Cardiac muscle cell (in vitro differentiated cells and primary cell): Measurements from ENCODE around the gene LRR1. TPM values are rescaled to one million over a fixed set of nuclear protein-coding genes. Genes with fewer than 3 reads are reported as not detected.

ENCODE experiments used
- DNase-seq, 2 donors: peaks; one replicate each; pipeline versions ENCODE4 v3.0.0 to v3.0.0-alpha.2; 2010 to 2017; ENCODE audit warnings: low read depth in 1 of 2, low spot score in 1 of 2
- H3K27ac ChIP-seq: fragments of 200-600 bp; sonication (generic); 2 replicates; pipeline ENCODE4 v1.5.1; 2016
- H3K27me3 ChIP-seq: fragments of 200-600 bp; sonication (generic); 2 replicates; pipeline ENCODE4 v1.6.0; 2016; ENCODE audit warnings: control low read depth
- H3K36me3 ChIP-seq: fragments of 200-600 bp; sonication (generic); 2 replicates; pipeline ENCODE4 v1.5.1; 2016; ENCODE audit warnings: control low read depth
- H3K4me1 ChIP-seq: fragments of 200-600 bp; sonication (generic); 2 replicates; pipeline ENCODE4 v1.8.1; 2017; ENCODE audit warnings: low read depth, mild to moderate bottlenecking, mixed run types
- H3K4me3 ChIP-seq: fragments of 200-600 bp; sonication (generic); 2 replicates; pipeline ENCODE4 v1.5.1; 2016; ENCODE audit warnings: mild to moderate bottlenecking
- H3K9me3 ChIP-seq: fragments of 200-600 bp; sonication (generic); 2 replicates; pipeline ENCODE4 v1.5.1; 2017; ENCODE audit warnings: low read depth, mild to moderate bottlenecking, control low read depth
- polyA plus RNA-seq: library from polyadenylated mRNA; unstranded; fragments of >200 nt; fragmentation: Nextera tagmentation; extraction: Ambion mirVana; gene quantifications from 2 replicates; pipeline ENCODE4 v1.2.1, GENCODE V29; 2016
- total RNA-seq: library from RNA; depleted of rRNA; stranded (reverse); fragments of >200 nt; gene quantifications from 2 replicates; pipeline ENCODE4 v1.2.3, GENCODE V29; 2016
- TF ChIP-seq, protein P1 (sequence below): IDR thresholded peaks from 2 replicates; pipeline ENCODE4 v1.5.1; 2012; ENCODE audit warnings: low read depth, mild to moderate bottlenecking, low read length

Gene LRR1
- total and polyA plus RNA-seq, 2 experiments from 2014 or later: 11.2 to 22.8 TPM

DNA sequence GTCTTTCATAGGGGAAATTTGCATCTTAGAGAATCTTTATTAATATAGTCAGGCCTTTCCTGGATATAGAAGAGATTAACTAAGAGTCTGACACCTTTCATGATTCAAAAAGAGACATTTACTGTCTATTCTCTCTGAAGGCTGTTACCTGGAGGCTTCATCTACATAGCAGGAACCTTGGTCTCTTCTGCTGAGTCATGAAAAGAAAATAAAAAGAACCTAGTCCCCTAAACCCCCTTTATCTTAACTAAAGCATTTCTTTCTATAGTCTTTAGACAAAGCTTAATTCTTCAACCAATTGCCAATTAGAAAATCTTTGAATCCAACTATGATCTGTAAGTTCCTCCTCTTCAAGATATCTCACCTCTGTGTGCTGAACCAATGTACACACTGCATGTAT, 45.6 kb upstream of the LRR1 start:
- Histone ChIP-seq H3K27ac (no peak overlapping the region), H3K9me3 (no peaks in the 10 kb centered on the region), H3K4me1 (peaks cover 5% of the 10 kb centered on the region), H3K4me3 (no peak overlapping the region), H3K27me3 (no peaks in the 10 kb centered on the region), H3K36me3 (no peaks in the 10 kb centered on the region)
- TF ChIP-seq, protein P1, sequence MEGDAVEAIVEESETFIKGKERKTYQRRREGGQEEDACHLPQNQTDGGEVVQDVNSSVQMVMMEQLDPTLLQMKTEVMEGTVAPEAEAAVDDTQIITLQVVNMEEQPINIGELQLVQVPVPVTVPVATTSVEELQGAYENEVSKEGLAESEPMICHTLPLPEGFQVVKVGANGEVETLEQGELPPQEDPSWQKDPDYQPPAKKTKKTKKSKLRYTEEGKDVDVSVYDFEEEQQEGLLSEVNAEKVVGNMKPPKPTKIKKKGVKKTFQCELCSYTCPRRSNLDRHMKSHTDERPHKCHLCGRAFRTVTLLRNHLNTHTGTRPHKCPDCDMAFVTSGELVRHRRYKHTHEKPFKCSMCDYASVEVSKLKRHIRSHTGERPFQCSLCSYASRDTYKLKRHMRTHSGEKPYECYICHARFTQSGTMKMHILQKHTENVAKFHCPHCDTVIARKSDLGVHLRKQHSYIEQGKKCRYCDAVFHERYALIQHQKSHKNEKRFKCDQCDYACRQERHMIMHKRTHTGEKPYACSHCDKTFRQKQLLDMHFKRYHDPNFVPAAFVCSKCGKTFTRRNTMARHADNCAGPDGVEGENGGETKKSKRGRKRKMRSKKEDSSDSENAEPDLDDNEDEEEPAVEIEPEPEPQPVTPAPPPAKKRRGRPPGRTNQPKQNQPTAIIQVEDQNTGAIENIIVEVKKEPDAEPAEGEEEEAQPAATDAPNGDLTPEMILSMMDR: no peak
- no peak for DNase-seq

DNA sequence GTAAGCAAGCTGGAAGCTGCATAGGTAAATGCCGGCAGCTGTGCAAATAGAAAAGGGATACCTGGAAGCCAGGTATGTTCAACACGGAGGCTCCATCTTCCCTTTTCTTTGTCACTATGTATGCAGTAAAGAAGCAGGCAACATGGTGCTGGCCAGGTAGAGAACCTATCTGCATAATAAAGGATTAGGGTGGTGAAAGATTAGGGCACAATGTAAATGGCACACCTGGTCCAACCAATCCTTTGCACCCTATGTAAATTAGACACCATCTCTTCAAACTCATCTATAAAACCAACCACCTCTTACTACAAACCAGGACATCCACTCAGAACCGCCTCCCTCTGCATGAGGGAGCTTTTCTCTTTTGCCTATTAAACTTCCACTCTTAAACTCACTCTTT, 44.8 kb upstream of the LRR1 start:
- H3K27ac ChIP-seq: no peak overlapping the region
- no peaks in the 10 kb centered on the region for H3K36me3 ChIP-seq
- no peak overlapping the region for H3K4me3 ChIP-seq
- TF ChIP-seq, protein P1: no peak
- no peaks in the 10 kb centered on the region for H3K9me3 ChIP-seq
- no peak for DNase-seq
- H3K27me3 ChIP-seq: no peaks in the 10 kb centered on the region
- peaks cover 5% of the 10 kb centered on the region for H3K4me1 ChIP-seq

DNA sequence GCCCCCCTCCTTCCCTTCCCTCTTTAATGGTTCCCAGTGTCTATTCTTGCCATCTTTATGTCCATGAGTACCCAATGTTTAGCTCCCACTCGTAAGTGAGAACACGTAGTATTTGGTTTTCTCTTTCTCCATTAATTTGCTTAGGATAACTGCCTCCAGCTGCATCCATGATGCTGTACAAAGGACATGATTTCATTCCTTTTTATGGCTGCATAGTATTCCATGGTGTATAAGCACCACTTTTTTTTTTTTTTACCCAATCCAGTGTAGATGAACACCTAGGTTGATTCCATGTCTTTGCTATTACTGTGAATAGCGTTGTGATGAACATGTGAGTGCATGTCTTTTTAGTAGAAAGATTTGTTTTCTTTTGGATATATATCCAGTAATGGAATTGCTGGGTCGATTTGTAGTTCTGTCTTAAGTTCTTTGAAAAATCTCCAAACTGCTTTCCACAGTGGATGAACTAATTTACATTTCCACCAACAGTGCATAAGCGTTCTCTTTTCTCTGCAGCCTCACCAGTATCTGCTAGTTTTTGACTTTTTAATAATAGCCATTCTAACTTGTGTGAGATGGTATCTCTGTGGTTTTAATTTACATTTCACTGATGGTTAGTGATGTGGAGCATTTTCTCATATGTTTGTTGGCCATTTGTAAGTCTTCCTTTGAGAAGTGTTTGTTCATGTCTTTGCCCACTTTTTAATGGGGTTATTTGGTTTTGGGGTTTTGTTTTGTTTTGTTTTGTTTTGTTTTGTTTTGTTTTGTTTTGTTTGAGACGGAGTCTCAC, 38.6 kb upstream of the LRR1 start:
- no peak for DNase-seq
- TF ChIP-seq, protein P1: no peak

DNA sequence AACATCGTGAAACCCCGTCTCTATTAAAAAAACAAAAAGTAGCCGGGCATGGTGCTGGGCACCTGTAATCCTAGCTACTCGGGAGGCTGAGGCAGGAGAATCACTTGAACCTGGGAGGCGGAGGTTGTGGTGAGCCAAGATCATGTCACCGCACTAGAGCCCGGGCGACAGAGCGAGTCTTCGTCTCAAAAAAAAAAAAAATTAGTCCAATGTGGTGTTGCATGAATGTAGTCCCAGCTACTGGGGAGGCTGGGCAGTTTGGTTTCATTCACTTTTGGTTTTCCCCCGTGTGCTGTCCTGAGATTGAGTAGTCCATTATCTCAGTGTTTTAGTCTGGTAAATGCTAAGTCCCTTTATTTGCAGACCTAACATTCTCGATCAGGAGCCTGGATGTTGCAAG, 32.0 kb upstream of the LRR1 start:
- H3K4me3 ChIP-seq: no peak overlapping the region
- H3K27ac ChIP-seq: no peak overlapping the region
- H3K36me3 ChIP-seq: no peaks in the 10 kb centered on the region
- H3K27me3 ChIP-seq: no peaks in the 10 kb centered on the region
- TF ChIP-seq, protein P1: no peak
- H3K4me1 ChIP-seq: peaks cover 8% of the 10 kb centered on the region
- no peak for DNase-seq
- no peaks in the 10 kb centered on the region for H3K9me3 ChIP-seq

More for the DNA sequence above, 38.6 kb upstream of the LRR1 start:
- Histone ChIP-seq H3K4me1 (no peaks in the 10 kb centered on the region), H3K36me3 (no peaks in the 10 kb centered on the region), H3K27me3 (no peaks in the 10 kb centered on the region), H3K4me3 (no peak overlapping the region), H3K9me3 (no peaks in the 10 kb centered on the region), H3K27ac (no peak overlapping the region)

DNA sequence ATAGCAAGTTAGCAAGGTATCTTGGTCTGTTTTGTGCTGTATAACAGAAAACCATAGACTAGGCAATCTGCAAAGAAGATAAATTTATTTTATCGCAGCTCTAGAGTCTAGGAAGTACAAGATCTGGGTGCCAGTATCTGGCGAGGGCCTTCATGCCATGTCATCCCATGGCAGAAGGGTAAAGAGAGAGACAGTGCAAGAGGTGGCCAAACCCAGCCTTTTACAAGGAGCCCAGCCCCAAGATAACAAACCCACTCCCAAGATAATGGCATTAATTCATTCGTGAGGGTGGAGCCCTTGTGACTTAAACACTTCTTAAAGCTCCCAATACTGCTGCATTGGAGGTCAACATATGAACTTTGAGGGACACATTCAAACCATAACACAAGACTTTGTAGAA, 29.5 kb upstream of the LRR1 start:
- Histone ChIP-seq H3K4me1 (peaks cover 8% of the 10 kb centered on the region), H3K4me3 (no peak overlapping the region), H3K27ac (no peak overlapping the region), H3K36me3 (no peaks in the 10 kb centered on the region), H3K9me3 (no peaks in the 10 kb centered on the region), H3K27me3 (no peaks in the 10 kb centered on the region)
- TF ChIP-seq, protein P1: no peak
- DNase-seq: no peak
